HG02973 (cell line): ENCODE results near the gene HIPK2.

Source experiments
- ATAC-seq: cut with Tn5 transposase; IDR thresholded peaks from one replicate; pipeline ENCODE4 v1.9.1; 2021; ENCODE audit warnings: moderate library complexity; ENCODE audit not compliant: unreplicated experiment

Gene HIPK2

DNA sequence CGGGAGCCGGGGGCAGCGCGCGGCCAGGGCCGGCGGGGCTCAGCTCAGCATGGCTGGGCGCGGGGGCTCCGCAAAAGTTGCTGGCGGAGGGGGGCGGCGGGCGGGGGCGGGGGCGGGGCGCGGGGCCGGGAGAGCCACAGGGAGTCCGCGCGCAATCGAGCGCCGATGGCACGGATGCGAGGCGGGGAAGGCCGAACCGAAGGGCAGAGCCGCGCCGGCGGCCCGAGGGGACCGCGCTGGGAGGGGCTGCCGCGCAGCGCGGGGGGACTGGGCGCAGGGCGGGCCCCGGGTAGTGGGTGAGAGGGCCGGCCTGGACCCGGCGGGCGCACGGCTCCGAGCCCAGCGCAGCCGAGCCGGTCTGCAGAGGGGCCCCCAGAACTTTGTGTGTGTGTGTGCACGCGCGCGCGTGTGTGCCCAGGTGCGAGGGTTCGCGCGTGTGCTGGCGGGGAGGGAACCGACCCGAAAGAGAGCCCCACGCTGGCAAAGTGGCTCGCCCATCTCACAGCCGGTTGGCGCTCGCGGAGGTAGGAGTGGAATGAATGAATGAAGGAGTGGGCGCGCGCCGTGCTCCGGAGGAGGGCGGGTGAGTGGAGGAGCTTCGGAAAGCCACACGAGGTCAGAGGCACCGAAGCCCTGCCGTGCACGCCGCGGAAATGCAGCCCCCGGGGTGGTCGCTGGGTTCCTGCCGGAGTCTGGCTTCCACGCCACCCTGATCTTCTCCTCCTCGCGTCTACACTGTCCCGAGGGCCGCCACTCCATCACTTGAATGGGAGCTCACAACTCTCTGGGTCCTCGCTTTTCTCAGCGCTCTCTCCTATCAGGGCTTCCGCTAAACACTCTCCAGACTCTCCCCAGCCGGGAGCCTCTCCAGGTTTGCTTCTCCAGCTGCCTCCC is at the start of gene HIPK2:
TSS of gene HIPK2 (minus strand) at position 51 of the 894 bp plus-strand sequence. CDS start 375 bp downstream, outside the sequence.
- ATAC-seq = peak; percentile 48

- no peak for ATAC-seq
Observed at GRCh38 chr7:139827042-139827441, 49.2 kb upstream of the HIPK2 start.

- ATAC-seq = no peak
Observed at GRCh38 chr7:139825666-139826290, 48.0 kb upstream of the HIPK2 start.

DNA sequence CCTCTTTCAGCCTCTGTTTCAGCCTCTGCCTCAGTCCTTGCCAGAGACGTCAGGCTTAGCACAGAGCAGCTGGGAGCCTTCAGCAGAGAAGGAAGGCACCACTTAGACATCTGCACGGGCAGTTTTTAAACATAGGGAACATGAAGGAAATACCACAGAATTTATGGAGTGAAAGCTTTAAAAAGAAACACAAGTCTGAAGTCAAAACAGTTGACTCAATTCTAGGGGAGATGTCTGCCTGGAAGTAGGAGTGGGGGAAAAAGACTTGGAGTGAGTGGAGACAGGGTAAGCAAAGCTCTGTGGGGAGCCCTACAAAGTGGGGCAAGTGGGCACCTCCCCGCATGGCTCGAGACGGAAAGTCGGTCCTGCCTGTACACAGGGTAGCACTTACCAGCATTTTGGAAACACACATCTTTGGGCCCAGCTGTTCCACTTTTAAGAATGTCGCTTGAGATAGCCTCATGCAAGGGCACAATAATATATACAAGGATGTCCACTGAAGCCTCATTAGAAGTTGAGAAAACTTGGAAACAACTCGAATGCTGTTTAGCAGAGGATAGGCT is 46.2 kb upstream of the HIPK2 start:
- ATAC-seq = no peak

DNA sequence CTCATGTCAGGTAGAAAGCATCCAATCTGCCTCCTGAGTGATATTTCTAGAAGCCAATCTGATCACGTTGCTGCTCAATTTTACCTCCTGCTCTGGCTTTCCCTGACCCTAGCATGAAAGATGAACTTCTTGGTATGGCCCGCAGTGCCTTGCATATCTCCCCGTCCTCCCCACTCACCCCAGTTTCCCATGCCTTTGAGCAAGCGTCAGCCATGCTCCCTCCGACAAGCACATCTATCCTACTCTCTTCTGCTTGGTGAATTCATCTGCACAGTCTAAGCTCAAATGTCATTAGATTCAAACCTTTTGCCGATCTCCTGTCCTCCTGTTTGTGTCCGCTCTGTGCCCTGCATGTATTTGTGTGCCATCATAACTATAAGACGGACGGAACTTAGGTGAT is 45.1 kb upstream of the HIPK2 start:
- ATAC-seq = no peak

GRCh38 chr7:139821349-139822105 is 43.7 kb upstream of the HIPK2 start:
- no peak for ATAC-seq

GRCh38 chr7:139820089-139820488 is 42.3 kb upstream of the HIPK2 start:
- no peak for ATAC-seq

GRCh38 chr7:139817249-139817648 is 39.5 kb upstream of the HIPK2 start:
- ATAC-seq = no peak

- no peak for ATAC-seq
Observed at GRCh38 chr7:139813689-139814088, 35.9 kb upstream of the HIPK2 start.

DNA sequence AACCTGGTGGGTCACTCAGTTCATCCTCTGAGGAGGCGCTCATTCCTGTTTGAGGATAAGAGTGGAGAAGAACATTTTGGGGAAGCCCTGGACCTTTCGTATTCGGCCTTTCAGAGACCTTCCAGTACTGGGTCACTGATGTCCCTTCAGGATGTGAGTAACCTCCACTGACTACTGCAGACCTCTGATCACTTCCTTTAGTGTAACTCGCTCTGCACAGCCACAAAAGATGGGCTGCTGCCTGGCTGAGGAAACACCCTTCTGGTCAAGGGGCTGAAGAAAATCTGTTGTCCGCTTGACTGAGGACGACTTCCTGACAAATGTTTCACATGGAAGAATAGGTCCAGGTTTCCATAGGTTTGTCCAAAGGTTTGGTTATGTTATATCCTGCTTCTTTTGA is 35.4 kb upstream of the HIPK2 start:
- ATAC-seq = no peak

- no peak for ATAC-seq
Observed at GRCh38 chr7:139811066-139811465, 33.3 kb upstream of the HIPK2 start.

GRCh38 chr7:139808846-139809442 is 31.1 kb upstream of the HIPK2 start:
- no peak for ATAC-seq

DNA sequence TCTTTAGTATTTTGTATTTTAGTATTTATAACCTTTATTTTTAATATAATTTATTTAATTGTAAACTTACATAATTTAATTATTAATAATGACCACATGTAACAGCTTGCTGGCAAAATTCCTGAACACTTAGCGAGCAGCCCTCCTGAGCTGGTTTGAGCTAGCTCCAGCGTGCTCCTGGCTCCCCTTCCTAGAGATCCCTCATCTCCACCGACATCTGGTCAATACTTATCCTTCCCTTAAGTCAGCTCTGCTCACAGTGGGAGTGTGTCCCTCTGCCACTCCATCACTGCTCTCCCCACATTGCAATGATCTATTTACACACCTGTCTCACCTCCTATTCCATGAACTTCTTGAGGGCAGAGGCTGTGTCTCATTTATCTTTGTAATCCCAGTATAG is 30.6 kb upstream of the HIPK2 start:
- ATAC-seq = no peak

DNA sequence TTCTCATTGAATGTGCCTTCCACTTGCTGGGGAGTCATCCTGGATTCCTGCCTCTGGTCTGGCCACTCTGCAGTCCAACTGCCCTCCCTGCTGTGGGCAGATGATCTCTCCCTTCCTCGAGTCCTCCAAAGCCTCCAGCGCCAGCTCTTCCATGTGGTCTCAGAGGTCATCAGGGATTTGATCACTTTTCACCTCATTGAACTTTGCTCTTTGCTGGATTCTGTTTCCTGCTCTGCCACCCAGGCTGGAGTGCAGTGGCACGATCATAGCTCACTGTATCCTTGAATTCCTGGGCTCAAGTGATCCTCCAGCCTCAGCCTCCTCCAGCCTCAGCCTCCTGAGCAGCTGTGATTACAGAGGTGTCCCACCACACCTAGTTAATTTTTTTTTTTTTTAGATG is 29.2 kb upstream of the HIPK2 start:
- ATAC-seq = no peak

- ATAC-seq = no peak
Observed at GRCh38 chr7:139804571-139804970, 26.8 kb upstream of the HIPK2 start.

GRCh38 chr7:139799586-139799985 is 21.8 kb upstream of the HIPK2 start:
- no peak for ATAC-seq

DNA sequence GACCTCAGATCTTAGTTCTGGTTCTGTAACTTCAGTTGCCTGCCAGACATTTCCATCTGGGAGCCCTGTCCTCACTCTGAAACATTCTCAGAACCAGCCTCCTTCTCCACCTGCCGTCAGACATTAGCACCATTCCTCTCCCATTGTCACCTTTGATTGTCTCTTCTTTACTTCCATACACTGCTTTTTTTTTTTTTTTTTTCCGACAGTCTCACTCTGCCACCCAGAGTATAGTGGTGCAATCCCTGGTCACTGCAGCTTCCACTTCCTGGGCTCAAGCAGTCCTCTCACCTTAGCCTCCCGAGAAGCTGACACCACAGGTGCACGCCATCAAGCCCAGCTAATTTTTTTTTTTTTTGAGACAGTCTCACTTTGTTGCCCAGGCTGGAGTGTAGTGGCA is 21.1 kb upstream of the HIPK2 start:
- no peak for ATAC-seq

- ATAC-seq = no peak
Observed at GRCh38 chr7:139798221-139798620, 20.4 kb upstream of the HIPK2 start.

- ATAC-seq = no peak
Observed at GRCh38 chr7:139797607-139798006, 19.8 kb upstream of the HIPK2 start.

- ATAC-seq = no peak
Observed at GRCh38 chr7:139791316-139791715, 13.5 kb upstream of the HIPK2 start.

- ATAC-seq = no peak
Observed at GRCh38 chr7:139784648-139785047, 6.8 kb upstream of the HIPK2 start.
